ENCODE measurements around the gene ASXL2.

DNA sequence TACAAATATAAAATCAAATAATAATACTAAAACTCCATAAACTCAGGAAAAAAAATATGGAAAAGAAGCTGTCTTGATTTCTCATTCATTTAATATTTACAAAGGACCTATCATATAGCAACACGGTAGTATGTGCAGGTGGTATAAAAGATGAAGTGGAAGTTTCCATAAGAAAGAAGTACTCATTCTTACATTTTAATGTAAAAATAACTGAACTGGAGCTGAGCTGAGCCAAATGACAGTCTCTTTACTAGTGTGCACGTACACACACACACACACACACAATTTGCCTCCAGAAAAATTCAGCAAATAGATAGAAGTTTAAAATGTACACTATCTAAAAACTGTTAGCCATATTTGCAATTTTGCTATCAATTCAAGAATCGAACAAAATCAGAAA, 54.1 kb downstream of the ASXL2 start:
- TF ChIP-seq, protein P1, sequence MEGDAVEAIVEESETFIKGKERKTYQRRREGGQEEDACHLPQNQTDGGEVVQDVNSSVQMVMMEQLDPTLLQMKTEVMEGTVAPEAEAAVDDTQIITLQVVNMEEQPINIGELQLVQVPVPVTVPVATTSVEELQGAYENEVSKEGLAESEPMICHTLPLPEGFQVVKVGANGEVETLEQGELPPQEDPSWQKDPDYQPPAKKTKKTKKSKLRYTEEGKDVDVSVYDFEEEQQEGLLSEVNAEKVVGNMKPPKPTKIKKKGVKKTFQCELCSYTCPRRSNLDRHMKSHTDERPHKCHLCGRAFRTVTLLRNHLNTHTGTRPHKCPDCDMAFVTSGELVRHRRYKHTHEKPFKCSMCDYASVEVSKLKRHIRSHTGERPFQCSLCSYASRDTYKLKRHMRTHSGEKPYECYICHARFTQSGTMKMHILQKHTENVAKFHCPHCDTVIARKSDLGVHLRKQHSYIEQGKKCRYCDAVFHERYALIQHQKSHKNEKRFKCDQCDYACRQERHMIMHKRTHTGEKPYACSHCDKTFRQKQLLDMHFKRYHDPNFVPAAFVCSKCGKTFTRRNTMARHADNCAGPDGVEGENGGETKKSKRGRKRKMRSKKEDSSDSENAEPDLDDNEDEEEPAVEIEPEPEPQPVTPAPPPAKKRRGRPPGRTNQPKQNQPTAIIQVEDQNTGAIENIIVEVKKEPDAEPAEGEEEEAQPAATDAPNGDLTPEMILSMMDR (conservative IDR thresholded peaks at IDR 0.05; ENCODE audit: low read length), result no peak
- no peak for TF ChIP-seq EZH2phosphoT487 (IDR thresholded peaks at IDR 0.05; ENCODE audit: borderline replicate concordance)
